Liver (tissue), 9 donors: ENCODE data around the gene UBAP2. TPM values are rescaled to one million over a fixed set of nuclear protein-coding genes. Genes with fewer than 3 reads are reported as not detected.

Experiments used
- DNase-seq: peaks from one replicate; pipeline ENCODE4 v3.0.0-alpha.2; 2017; ENCODE audit warnings: low spot score
- H3K27ac ChIP-seq, 2 donors: one replicate each; pipeline ENCODE4 v1.7.0; 2013; ENCODE audit warnings: inconsistent platforms in 2 of 2, low read length in 2 of 2, control low read depth in 1 of 2, low read depth in 1 of 2, mild to moderate bottlenecking in 1 of 2
- H3K27me3 ChIP-seq, 4 donors: one replicate each; pipeline versions ENCODE4 v1.6.1 to v1.7.0; 2013; ENCODE audit warnings: low read length in 3 of 4, inconsistent platforms in 1 of 4, mild to moderate bottlenecking in 1 of 4, moderate library complexity in 1 of 4; ENCODE audit not compliant: control insufficient read depth in 4 of 4, insufficient read depth in 4 of 4
- H3K36me3 ChIP-seq, 4 donors: one replicate each; pipeline versions ENCODE4 v1.6.1 to v1.7.0; 2013; ENCODE audit warnings: low read length in 3 of 4, mild to moderate bottlenecking in 3 of 4, low read depth in 1 of 4, moderate library complexity in 1 of 4; ENCODE audit not compliant: control insufficient read depth in 4 of 4, insufficient read depth in 3 of 4
- H3K4me1 ChIP-seq, 4 donors: one replicate each; pipeline versions ENCODE4 v1.6.1 to v1.7.0; 2013; ENCODE audit warnings: low read length in 3 of 4, mild to moderate bottlenecking in 3 of 4, moderate library complexity in 1 of 4; ENCODE audit not compliant: control insufficient read depth in 4 of 4, insufficient read depth in 4 of 4
- H3K4me3 ChIP-seq, 3 donors: one replicate each; pipeline versions ENCODE4 v1.6.1 to v1.7.0; 2013; ENCODE audit warnings: low read length in 3 of 3, control low read depth in 1 of 3, low read depth in 1 of 3, mild to moderate bottlenecking in 1 of 3
- H3K9ac ChIP-seq, 2 donors: one replicate each; pipeline ENCODE4 v1.7.0; 2013; ENCODE audit warnings: low read length in 2 of 2, mild to moderate bottlenecking in 2 of 2, moderate library complexity in 2 of 2, control low read depth in 1 of 2, low read depth in 1 of 2
- H3K9me3 ChIP-seq, 4 donors: one replicate each; pipeline versions ENCODE4 v1.6.1 to v1.7.0; 2013; ENCODE audit warnings: low read length in 3 of 4; ENCODE audit not compliant: control insufficient read depth in 4 of 4
- EGR1 ChIP-seq, 2 donors: IDR thresholded peaks; 2 replicates each; pipeline ENCODE4 v1.6.1; 2016 to 2018; ENCODE audit warnings: antibody characterized with exemption in 2 of 2, low read depth in 2 of 2
- FOXA1 ChIP-seq: IDR thresholded peaks from 2 replicates; pipeline ENCODE4 v1.6.1; 2016; ENCODE audit warnings: antibody characterized with exemption
- FOXA2 ChIP-seq: IDR thresholded peaks from 2 replicates; pipeline ENCODE4 v1.6.1; 2016; ENCODE audit warnings: antibody characterized with exemption
- GABPA ChIP-seq, 2 donors: IDR thresholded peaks in 1 of 2; conservative IDR thresholded peaks in 1 of 2; 2 replicates each; pipeline ENCODE4 v1.6.1; 2016; ENCODE audit warnings: antibody characterized with exemption in 2 of 2, mild to moderate bottlenecking in 1 of 2, moderate library complexity in 1 of 2
- HNF4A ChIP-seq, 2 donors: conservative IDR thresholded peaks; 2 replicates each; pipeline ENCODE4 v1.6.1; 2016; ENCODE audit warnings: antibody characterized with exemption in 2 of 2, mild to moderate bottlenecking in 2 of 2
- HNF4G ChIP-seq: IDR thresholded peaks from 2 replicates; pipeline ENCODE4 v1.6.1; 2016; ENCODE audit warnings: antibody characterized with exemption
- JUND ChIP-seq, 2 donors: IDR thresholded peaks; 2 replicates each; pipeline ENCODE4 v1.6.1; 2016; ENCODE audit warnings: antibody characterized with exemption in 2 of 2
- NR2F2 ChIP-seq: IDR thresholded peaks from 2 replicates; pipeline ENCODE4 v1.6.1; 2016; ENCODE audit warnings: antibody characterized with exemption
- RAD21 ChIP-seq, 2 donors: IDR thresholded peaks; 2 replicates each; pipeline ENCODE4 v1.6.1; 2016; ENCODE audit warnings: antibody characterized with exemption in 2 of 2, mild to moderate bottlenecking in 2 of 2
- RXRA ChIP-seq, 2 donors: IDR thresholded peaks; 2 replicates each; pipeline ENCODE4 v1.6.1; 2017 to 2018; ENCODE audit warnings: antibody characterized with exemption in 2 of 2, mild to moderate bottlenecking in 1 of 2
- SP1 ChIP-seq: IDR thresholded peaks from 2 replicates; pipeline ENCODE4 v1.6.1; 2018; ENCODE audit warnings: antibody characterized with exemption, mild to moderate bottlenecking
- TAF1 ChIP-seq: conservative IDR thresholded peaks from 2 replicates; pipeline ENCODE4 v1.6.1; 2016; ENCODE audit warnings: antibody characterized with exemption, mild to moderate bottlenecking
- YY1 ChIP-seq: IDR thresholded peaks from 2 replicates; pipeline ENCODE4 v1.6.1; 2016; ENCODE audit warnings: antibody characterized with exemption, mild to moderate bottlenecking
- WGBS: extraction: QIAGEN DNeasy Blood & Tissue Kit; methylation state at CpG from one replicate; pipeline ENCODE4 v1.1.7; 2013; 5-methylcytosine and 5-hydroxymethylcytosine counted together
- polyA plus RNA-seq, 2 donors: library from polyadenylated mRNA; stranded (reverse) in 1 of 2; unstranded in 1 of 2; fragments of 200-250 nt in 1 of 2; fragments of >200 nt in 1 of 2; fragmentation: Nextera tagmentation in 1 of 2; extraction: Ambion mirVana in 1 of 2; gene quantifications; one replicate each; pipeline versions ENCODE4 v1.2.1 to v1.2.3, GENCODE V29; 2013 to 2015
- total RNA-seq, 2 donors: library from RNA; depleted of rRNA; stranded (reverse); fragments of >200 nt; gene quantifications; one replicate each; pipeline ENCODE4 v1.2.3, GENCODE V29; 2014
- TF ChIP-seq, protein P1 (sequence below): IDR thresholded peaks from 2 replicates; pipeline ENCODE4 v1.6.1; 2016; ENCODE audit warnings: antibody characterized with exemption
- TF ChIP-seq, protein P2 (sequence below): IDR thresholded peaks from 2 replicates; pipeline ENCODE4 v1.6.1; 2016; ENCODE audit warnings: antibody characterized with exemption
- TF ChIP-seq, protein P3 (sequence below): IDR thresholded peaks from 2 replicates; pipeline ENCODE4 v1.6.1; 2016; ENCODE audit warnings: antibody characterized with exemption
- TF ChIP-seq, protein P4 (sequence below): IDR thresholded peaks from 2 replicates; pipeline ENCODE4 v1.6.1; 2016; ENCODE audit warnings: antibody characterized with exemption, mild to moderate bottlenecking
- TF ChIP-seq, protein P5 (sequence below): fragments of 150-350 bp; IDR thresholded peaks from 2 replicates; pipeline ENCODE4 v1.5.1; 2017; ENCODE audit warnings: improper control_type of control experiment, low read depth, low read length; ENCODE audit not compliant: missing input control
- donor health status: healthy.
- donor health status: healthy.
- donor health status: healthy.
- donor health status: healthy.
- donor health status: healthy.

Gene UBAP2
- total and polyA plus RNA-seq, 4 donors: 5.4 to 12.6 (median 8.3) TPM

DNA sequence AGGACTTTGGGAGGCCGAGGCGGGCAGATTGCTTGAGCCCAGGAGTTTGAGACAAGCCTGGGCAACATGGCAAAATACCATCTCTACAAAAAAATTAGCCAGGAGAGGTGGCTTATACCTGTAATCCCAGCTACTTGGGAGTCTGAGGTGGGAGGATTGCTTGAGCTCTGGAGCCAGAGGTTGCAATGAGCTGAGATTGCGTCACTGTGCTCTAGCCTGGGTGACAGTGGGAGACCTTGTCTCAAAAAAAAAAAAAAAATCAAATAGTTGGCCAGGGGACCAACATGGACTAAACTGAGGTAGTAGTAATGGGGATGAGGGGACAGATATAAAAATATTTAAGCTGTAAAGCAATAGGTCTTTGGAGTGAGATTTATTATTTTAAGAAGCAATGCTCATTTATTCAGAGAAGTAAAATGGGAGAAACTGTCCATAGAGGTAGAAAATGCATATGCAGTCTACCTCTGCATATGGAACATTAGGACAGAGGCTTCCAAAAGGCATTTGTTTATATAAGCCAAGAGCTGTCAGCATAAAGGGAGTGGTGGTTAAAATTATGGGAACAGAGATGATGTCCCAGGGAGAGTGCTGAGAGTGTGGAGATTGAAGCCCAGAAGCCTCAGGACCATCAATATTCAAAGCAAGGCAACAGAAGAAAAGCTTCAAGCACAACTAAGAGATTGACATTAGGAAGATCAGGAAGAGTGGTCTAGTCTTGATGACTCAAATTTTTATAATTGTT, 133.6 kb downstream of the UBAP2 start:
- no peaks in the 10 kb centered on the region for H3K4me1 ChIP-seq
- WGBS: 83% methylated on average over 3 of the region's 3 CpGs
- H3K27ac ChIP-seq: no peak overlapping the region
- no peak overlapping the region for H3K9ac ChIP-seq
- no peak overlapping the region for H3K4me3 ChIP-seq
- no peaks in the 10 kb centered on the region for H3K27me3 ChIP-seq
- no peak for DNase-seq
- no peak for TF ChIP-seq HNF4A (conservative IDR thresholded peaks at IDR 0.05)
- TF ChIP-seq YY1: no peak
- TF ChIP-seq FOXA1: no peak
- TF ChIP-seq, protein P1, sequence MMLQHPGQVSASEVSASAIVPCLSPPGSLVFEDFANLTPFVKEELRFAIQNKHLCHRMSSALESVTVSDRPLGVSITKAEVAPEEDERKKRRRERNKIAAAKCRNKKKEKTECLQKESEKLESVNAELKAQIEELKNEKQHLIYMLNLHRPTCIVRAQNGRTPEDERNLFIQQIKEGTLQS: no peak
- TF ChIP-seq, protein P2, sequence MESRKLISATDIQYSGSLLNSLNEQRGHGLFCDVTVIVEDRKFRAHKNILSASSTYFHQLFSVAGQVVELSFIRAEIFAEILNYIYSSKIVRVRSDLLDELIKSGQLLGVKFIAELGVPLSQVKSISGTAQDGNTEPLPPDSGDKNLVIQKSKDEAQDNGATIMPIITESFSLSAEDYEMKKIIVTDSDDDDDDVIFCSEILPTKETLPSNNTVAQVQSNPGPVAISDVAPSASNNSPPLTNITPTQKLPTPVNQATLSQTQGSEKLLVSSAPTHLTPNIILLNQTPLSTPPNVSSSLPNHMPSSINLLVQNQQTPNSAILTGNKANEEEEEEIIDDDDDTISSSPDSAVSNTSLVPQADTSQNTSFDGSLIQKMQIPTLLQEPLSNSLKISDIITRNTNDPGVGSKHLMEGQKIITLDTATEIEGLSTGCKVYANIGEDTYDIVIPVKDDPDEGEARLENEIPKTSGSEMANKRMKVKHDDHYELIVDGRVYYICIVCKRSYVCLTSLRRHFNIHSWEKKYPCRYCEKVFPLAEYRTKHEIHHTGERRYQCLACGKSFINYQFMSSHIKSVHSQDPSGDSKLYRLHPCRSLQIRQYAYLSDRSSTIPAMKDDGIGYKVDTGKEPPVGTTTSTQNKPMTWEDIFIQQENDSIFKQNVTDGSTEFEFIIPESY: no peak
- TF ChIP-seq HNF4G: no peak
- TF ChIP-seq, protein P3, sequence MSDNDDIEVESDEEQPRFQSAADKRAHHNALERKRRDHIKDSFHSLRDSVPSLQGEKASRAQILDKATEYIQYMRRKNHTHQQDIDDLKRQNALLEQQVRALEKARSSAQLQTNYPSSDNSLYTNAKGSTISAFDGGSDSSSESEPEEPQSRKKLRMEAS: no peak
- no peak for TF ChIP-seq EGR1 (IDR thresholded peaks at IDR 0.05; ENCODE audit: low read depth in 2 of 2)
- no peak for TF ChIP-seq FOXA2
- TF ChIP-seq, protein P4, sequence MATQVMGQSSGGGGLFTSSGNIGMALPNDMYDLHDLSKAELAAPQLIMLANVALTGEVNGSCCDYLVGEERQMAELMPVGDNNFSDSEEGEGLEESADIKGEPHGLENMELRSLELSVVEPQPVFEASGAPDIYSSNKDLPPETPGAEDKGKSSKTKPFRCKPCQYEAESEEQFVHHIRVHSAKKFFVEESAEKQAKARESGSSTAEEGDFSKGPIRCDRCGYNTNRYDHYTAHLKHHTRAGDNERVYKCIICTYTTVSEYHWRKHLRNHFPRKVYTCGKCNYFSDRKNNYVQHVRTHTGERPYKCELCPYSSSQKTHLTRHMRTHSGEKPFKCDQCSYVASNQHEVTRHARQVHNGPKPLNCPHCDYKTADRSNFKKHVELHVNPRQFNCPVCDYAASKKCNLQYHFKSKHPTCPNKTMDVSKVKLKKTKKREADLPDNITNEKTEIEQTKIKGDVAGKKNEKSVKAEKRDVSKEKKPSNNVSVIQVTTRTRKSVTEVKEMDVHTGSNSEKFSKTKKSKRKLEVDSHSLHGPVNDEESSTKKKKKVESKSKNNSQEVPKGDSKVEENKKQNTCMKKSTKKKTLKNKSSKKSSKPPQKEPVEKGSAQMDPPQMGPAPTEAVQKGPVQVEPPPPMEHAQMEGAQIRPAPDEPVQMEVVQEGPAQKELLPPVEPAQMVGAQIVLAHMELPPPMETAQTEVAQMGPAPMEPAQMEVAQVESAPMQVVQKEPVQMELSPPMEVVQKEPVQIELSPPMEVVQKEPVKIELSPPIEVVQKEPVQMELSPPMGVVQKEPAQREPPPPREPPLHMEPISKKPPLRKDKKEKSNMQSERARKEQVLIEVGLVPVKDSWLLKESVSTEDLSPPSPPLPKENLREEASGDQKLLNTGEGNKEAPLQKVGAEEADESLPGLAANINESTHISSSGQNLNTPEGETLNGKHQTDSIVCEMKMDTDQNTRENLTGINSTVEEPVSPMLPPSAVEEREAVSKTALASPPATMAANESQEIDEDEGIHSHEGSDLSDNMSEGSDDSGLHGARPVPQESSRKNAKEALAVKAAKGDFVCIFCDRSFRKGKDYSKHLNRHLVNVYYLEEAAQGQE: no peak
- TF ChIP-seq TAF1: no peak
- TF ChIP-seq, protein P5, sequence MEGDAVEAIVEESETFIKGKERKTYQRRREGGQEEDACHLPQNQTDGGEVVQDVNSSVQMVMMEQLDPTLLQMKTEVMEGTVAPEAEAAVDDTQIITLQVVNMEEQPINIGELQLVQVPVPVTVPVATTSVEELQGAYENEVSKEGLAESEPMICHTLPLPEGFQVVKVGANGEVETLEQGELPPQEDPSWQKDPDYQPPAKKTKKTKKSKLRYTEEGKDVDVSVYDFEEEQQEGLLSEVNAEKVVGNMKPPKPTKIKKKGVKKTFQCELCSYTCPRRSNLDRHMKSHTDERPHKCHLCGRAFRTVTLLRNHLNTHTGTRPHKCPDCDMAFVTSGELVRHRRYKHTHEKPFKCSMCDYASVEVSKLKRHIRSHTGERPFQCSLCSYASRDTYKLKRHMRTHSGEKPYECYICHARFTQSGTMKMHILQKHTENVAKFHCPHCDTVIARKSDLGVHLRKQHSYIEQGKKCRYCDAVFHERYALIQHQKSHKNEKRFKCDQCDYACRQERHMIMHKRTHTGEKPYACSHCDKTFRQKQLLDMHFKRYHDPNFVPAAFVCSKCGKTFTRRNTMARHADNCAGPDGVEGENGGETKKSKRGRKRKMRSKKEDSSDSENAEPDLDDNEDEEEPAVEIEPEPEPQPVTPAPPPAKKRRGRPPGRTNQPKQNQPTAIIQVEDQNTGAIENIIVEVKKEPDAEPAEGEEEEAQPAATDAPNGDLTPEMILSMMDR: no peak
- no peak for TF ChIP-seq SP1
- TF ChIP-seq RAD21 (IDR thresholded peaks at IDR 0.05): no peak
- no peak for TF ChIP-seq RXRA (IDR thresholded peaks at IDR 0.05)
- TF ChIP-seq GABPA (IDR thresholded peaks at IDR 0.05 in 1 of 2, conservative IDR thresholded peaks at IDR 0.05 in 1 of 2): no peak
- no peak for TF ChIP-seq NR2F2
- no peak for TF ChIP-seq JUND (IDR thresholded peaks at IDR 0.05)
- peaks cover 9 to 48% (median 27%) of the 10 kb centered on the region in 4 donors for H3K36me3 ChIP-seq
- H3K9me3 ChIP-seq: no peaks in the 10 kb centered on the region
